ENCODE results near the gene XXYLT1.
A peak's percentile ranks its signal among the peaks of the same experiment; 100 is the strongest.

Gene XXYLT1

GRCh38 chr3:195182470-195182795 is 88.5 kb downstream of the XXYLT1 start:
- DNase-seq = no peak

- DNase-seq = no peak
Measured at GRCh38 chr3:195181741-195182469, 89.1 kb downstream of the XXYLT1 start.

- no peak for DNase-seq
Measured at GRCh38 chr3:195181113-195181498, 89.9 kb downstream of the XXYLT1 start.

- DNase-seq = no peak
Measured at GRCh38 chr3:195180490-195181112, 90.4 kb downstream of the XXYLT1 start.

- no peak for DNase-seq
Measured at GRCh38 chr3:195179776-195180489, 91.0 kb downstream of the XXYLT1 start.

GRCh38 chr3:195178124-195178910 is 92.6 kb downstream of the XXYLT1 start:
- DNase-seq = no peak

GRCh38 chr3:195177422-195178123 is 93.4 kb downstream of the XXYLT1 start:
- DNase-seq = no peak

- no peak for DNase-seq
Measured at GRCh38 chr3:195176776-195177175, 94.2 kb downstream of the XXYLT1 start.

- no peak for DNase-seq
Measured at GRCh38 chr3:195175476-195176337, 95.3 kb downstream of the XXYLT1 start.

GRCh38 chr3:195175076-195175475 is 95.9 kb downstream of the XXYLT1 start:
- DNase-seq = no peak

- DNase-seq = peak; percentile 81
Measured at GRCh38 chr3:195173657-195174056, 97.3 kb downstream of the XXYLT1 start.

GRCh38 chr3:195172896-195173295 is 98.1 kb downstream of the XXYLT1 start:
- DNase-seq = no peak

- peak; percentile 37 for DNase-seq
Measured at GRCh38 chr3:195172039-195172684, 98.8 kb downstream of the XXYLT1 start.

- DNase-seq = peak; percentile 46
Measured at GRCh38 chr3:195171093-195171873, 99.7 kb downstream of the XXYLT1 start.

- DNase-seq = no peak
Measured at GRCh38 chr3:195170496-195170895, 100.5 kb downstream of the XXYLT1 start.

- no peak for DNase-seq
Measured at GRCh38 chr3:195169011-195169649, 101.8 kb downstream of the XXYLT1 start.

- DNase-seq = no peak
Measured at GRCh38 chr3:195168009-195168762, 102.8 kb downstream of the XXYLT1 start.

GRCh38 chr3:195165790-195166189 is 105.2 kb downstream of the XXYLT1 start:
- no peak for DNase-seq

- DNase-seq = no peak
Measured at GRCh38 chr3:195165265-195165609, 105.7 kb downstream of the XXYLT1 start.

Data from suppressor macrophage treated with lipopolysaccharide for 4 hours (primary cell).